ENCODE results near the gene HMCN2. TPM values are rescaled to one million over a fixed set of nuclear protein-coding genes. Genes with fewer than 3 reads are reported as not detected.

Gene HMCN2
- total and polyA plus RNA-seq, 2 donors (not counting 3 experiments of a cell fraction or from before 2014, with no cell fraction given), result 0.04 to 0.24 TPM

DNA sequence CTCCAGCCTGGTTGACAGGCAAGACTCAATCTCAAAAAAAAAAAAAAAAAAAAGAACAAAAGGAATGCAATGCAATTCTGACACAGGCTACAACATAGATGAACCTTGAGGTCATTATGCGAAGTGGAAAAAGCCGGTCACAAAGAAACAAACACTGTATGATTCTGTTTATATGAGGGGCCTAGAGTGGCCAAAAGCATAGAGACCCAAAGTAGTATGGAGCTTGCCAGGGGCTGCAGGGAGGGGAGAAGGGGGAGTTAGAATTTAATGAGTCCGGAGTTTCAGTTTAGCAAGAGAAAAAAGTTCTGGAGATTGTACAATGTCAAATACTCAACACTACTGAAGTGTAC is 146.0 kb downstream of the HMCN2 start:
- peak; percentile 64 for FAIRE-seq
- DNase-seq (ENCODE audit: low read depth, low spot score), result peak; percentile 32

More for the DNA sequence above, 146.0 kb downstream of the HMCN2 start:
- dilution Hi-C loops (cut with MboI; ENCODE audit: extremely low pct_ligation_motif_present, low sequenced_read_pairs) (no loop called here), intact Hi-C loops (cut with micrococcal nuclease) (no loop called here)
- Histone ChIP-seq H3K27me3 (ENCODE audit: control insufficient read depth in 2 of 2, insufficient read depth in 2 of 2, low read length in 2 of 2) (no peaks in the 10 kb centered on the region), H3K9ac (replicated peaks; ENCODE audit: extremely low read depth, insufficient read depth, low read length) (no peak overlapping the region), H3K9me1 (replicated peaks; ENCODE audit: control insufficient read depth, extremely low read depth, insufficient read depth, low read length) (no peaks in the 10 kb centered on the region), H3K27ac (ENCODE audit: insufficient read depth, low read depth, low read length) (no peak overlapping the region), H2AFZ (ENCODE audit: low read depth, low read length) (no peak overlapping the region), H3K4me2 (ENCODE audit: insufficient read depth, low read length) (no peak overlapping the region), H3K4me1 (ENCODE audit: control insufficient read depth, extremely low read depth, insufficient read depth, low read length) (peaks cover 5% of the 10 kb centered on the region), H3K4me3 (replicated peaks in 1 of 3; ENCODE audit: insufficient read depth in 1 of 3, low read depth in 1 of 3, low read length in 3 of 3) (no peak overlapping the region), H3K36me3 (ENCODE audit: control insufficient read depth in 2 of 2, extremely low read depth in 1 of 2, insufficient read depth in 2 of 2, low read length in 2 of 2) (no peaks in the 10 kb centered on the region), H4K20me1 (replicated peaks; ENCODE audit: control insufficient read depth, extremely low read depth, insufficient read depth, low read length) (no peaks in the 10 kb centered on the region), H3K9me3 (replicated peaks; ENCODE audit: control insufficient read depth, insufficient read depth, low read length) (no peaks in the 10 kb centered on the region), H3K79me2 (ENCODE audit: control insufficient read depth, insufficient read depth, low read length) (no peaks in the 10 kb centered on the region)
- TF ChIP-seq, protein P1, sequence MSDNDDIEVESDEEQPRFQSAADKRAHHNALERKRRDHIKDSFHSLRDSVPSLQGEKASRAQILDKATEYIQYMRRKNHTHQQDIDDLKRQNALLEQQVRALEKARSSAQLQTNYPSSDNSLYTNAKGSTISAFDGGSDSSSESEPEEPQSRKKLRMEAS (IDR thresholded peaks at IDR 0.05; ENCODE audit: insufficient read depth, insufficient read length), result no peak
- TF ChIP-seq JUN (IDR thresholded peaks at IDR 0.05; ENCODE audit: borderline replicate concordance, insufficient read depth, insufficient read length, low read depth) (no peak), GATA2 (IDR thresholded peaks at IDR 0.05; ENCODE audit: insufficient read depth, insufficient read length, low read depth, low read length) (no peak), POLR2A (IDR thresholded peaks at IDR 0.05; ENCODE audit: low read depth, low read length) (no peak), MYC (IDR thresholded peaks at IDR 0.05; ENCODE audit: low read depth, low read length) (no peak), POLR2AphosphoS5 (IDR thresholded peaks at IDR 0.05; ENCODE audit: insufficient read depth, low read depth, low read length) (no peak), EZH2 (IDR thresholded peaks at IDR 0.05; ENCODE audit: borderline replicate concordance, low read depth, low read length, severe bottlenecking) (no peak), FOS (IDR thresholded peaks at IDR 0.05; ENCODE audit: borderline replicate concordance, insufficient read depth, low read length) (no peak)
- TF ChIP-seq, protein P2, sequence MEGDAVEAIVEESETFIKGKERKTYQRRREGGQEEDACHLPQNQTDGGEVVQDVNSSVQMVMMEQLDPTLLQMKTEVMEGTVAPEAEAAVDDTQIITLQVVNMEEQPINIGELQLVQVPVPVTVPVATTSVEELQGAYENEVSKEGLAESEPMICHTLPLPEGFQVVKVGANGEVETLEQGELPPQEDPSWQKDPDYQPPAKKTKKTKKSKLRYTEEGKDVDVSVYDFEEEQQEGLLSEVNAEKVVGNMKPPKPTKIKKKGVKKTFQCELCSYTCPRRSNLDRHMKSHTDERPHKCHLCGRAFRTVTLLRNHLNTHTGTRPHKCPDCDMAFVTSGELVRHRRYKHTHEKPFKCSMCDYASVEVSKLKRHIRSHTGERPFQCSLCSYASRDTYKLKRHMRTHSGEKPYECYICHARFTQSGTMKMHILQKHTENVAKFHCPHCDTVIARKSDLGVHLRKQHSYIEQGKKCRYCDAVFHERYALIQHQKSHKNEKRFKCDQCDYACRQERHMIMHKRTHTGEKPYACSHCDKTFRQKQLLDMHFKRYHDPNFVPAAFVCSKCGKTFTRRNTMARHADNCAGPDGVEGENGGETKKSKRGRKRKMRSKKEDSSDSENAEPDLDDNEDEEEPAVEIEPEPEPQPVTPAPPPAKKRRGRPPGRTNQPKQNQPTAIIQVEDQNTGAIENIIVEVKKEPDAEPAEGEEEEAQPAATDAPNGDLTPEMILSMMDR (IDR thresholded peaks at IDR 0.05; ENCODE audit: extremely low read depth in 1 of 2, insufficient read depth in 1 of 2, low read depth in 1 of 2, low read length in 2 of 2), result no peak
- BruUV-seq (replicated peaks), result no TSS peak
- CTCF ChIA-PET, result interaction anchor here (1.3 kb wide), 2 partner anchors 11 to 15 kb away, joined by 3 to 4 read pairs; no protein-coding TSS in a partner anchor
- POLR2A ChIA-PET, result no interaction called here
